HG03135 (cell line): ENCODE data around the gene CSTA.
A peak's percentile ranks its signal among the peaks of the same experiment; 100 is the strongest.

ENCODE experiments used
- ATAC-seq: cut with Tn5 transposase; IDR thresholded peaks from one replicate; pipeline ENCODE4 v1.9.1; 2021; ENCODE audit warnings: mild to moderate bottlenecking, moderate library complexity; ENCODE audit not compliant: unreplicated experiment

CSTA gene, protein sequence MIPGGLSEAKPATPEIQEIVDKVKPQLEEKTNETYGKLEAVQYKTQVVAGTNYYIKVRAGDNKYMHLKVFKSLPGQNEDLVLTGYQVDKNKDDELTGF

DNA sequence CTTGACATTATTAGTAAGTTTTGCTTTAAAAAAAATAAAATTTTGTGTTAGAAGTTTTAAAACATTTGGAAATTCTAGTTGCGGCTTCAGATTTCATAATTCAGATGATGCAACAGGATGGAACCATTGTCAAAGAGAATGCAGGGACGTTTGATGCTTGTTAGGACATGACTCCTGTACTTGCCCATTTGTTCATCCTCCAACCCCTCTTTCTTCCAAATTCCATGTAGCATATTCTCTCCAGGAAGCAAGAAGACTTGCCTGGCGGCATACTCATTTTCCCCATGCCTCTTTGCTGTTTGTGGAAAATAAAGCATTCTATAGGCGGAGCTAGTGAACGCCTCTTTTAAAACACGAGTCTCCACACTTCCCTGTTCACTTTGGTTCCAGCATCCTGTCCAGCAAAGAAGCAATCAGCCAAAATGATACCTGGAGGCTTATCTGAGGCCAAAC is at the start of gene CSTA:
TSS of gene CSTA (plus strand) at position 378 of the 453 bp plus-strand sequence. CDS start at position 423, 45 bp downstream.
- no peak for ATAC-seq

- no peak for ATAC-seq
Measured at GRCh38 chr3:122281891-122282290, 43.2 kb upstream of the CSTA start.

GRCh38 chr3:122283796-122284445 is 41.1 kb upstream of the CSTA start:
- ATAC-seq: no peak

GRCh38 chr3:122284486-122284885 is 40.6 kb upstream of the CSTA start:
- ATAC-seq: no peak

DNA sequence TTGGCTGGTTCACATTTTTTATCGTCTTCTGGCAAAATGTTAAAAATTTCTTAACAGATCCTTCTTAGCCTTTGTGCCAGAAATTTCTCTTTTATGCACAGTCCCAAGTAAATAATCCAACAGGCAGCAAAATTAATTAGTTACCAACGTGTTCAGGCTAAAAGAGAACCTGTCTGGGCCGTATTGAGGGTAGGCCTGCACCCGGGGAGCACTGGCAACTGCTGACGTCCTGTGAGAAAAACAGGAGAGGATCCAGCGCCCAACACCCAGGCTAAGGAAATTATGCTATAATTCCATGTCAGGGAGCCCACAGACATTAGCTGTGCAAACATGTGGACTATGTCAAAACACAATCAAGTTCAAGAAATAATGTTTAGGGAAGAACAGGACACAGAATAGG is 30.7 kb upstream of the CSTA start:
- ATAC-seq: no peak

DNA sequence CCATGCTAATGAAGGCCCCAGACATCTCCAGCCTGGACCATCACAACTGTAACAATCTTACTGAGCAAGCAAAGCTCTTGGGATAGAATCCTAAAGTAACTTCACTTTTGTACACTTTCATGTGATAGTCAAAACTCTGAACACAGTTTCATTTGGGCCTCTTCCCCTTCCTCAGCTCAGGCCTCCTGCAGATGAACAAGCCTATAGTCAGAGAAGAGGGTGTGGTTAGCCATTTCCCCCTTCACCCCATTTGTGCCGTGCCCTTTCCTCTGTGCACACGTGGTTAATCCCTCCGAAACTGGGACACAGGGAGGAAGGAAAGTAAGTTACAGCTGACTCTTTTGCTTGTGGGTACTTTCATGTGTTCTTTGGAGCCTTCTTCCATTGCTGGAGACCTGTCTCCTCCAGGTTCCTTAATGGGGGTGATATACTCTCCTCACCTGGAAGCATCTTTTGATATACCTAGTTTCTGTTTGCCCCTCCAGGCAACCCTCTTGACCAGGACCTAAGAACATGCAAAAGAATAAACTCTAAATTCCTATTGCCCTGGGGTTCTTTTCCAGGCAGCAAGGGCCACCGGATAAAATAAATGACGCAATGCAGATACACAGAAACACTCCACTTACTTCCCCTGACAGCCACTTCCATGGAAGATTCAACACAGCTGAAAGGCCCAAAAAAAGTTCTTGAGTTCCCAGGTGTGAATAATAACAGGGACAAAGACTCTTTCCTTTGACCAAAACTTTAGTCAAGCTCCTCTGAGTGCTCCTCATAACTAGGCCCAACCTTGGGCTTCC is 29.6 kb upstream of the CSTA start:
- ATAC-seq: no peak

- peak; percentile 68 for ATAC-seq
Measured at GRCh38 chr3:122298239-122298638, 26.8 kb upstream of the CSTA start.

GRCh38 chr3:122299215-122299614 is 25.8 kb upstream of the CSTA start:
- ATAC-seq: no peak

- no peak for ATAC-seq
Measured at GRCh38 chr3:122299872-122300460, 25.1 kb upstream of the CSTA start.

DNA sequence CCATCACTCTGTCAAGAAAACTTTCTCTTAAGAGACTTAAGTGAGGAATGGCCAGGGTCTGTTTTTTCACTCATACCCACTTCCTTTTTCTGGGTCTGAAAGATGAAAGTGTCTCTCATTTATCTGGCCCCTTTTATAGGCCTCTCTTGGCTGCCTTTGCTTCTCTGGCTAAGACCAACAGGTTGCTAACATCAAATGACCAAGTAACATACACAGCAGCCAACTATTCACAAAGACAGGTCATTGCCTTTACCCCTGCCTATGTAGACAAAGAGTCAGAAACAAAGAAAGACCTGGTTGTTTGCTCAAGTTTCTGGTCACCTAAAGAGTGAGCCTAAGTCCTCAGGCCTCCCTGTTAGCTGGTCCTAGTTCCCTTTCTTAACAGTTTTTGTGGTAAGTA is 24.0 kb upstream of the CSTA start:
- ATAC-seq: peak; percentile 60

DNA sequence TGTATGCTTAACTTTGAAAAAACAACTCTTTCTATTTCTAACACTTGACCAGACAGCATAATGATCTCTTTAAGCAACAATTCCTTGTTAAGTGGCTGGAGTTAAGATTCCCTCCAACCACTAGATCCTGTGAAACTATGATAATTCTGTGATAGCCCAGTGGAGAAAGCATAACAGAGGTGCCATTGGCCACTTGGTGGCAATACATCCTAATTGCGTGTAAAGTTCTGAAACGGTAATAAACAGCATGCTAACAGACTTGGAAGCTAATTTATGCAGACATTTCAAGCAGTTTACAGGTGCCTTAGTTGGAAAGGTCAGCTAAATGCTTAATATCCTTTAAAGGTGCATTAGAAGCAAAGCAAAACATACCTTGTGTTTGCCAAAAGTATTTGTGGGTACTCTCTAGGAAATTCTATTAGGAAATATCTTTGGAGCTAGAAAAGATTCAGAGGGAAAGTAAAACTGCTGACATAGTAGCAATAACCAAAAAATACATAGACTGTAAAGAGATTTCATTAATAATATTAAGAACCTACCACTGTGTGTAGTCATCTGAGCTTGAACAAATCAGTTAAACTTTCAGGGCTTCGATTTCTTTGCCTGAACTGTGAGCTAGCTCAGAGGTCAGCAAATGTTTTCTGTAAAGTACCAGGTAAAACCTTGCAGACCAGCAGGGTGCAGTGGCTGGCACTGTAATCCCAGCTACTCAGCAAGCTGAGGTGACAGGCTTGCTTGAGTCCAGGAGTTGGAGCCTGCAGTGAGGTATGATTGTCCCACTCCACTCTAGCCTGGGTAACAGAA is 19.0 kb upstream of the CSTA start:
- ATAC-seq: no peak

GRCh38 chr3:122306622-122306953 is 18.5 kb upstream of the CSTA start:
- ATAC-seq: no peak

GRCh38 chr3:122307094-122307687 is 17.9 kb upstream of the CSTA start:
- no peak for ATAC-seq

GRCh38 chr3:122307976-122308375 is 17.1 kb upstream of the CSTA start:
- ATAC-seq: no peak

DNA sequence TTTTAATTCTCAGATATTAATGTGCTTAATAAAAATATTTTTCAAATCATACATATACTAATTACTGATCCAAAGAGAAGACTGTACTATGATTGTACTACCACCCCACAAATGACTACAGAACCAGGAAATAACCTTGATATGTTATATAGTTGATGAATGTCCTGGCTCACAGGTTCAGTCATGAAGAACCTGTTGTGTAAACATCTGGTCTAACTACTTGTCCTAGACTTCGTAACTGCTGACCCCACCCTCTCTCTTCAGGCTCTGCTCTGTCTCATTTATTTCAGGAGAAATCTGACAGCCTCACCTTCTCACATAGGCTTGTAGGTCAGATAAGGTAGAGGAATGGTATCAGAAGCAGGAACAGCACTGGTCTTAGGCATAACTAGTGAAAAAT is 14.7 kb upstream of the CSTA start:
- no peak for ATAC-seq

DNA sequence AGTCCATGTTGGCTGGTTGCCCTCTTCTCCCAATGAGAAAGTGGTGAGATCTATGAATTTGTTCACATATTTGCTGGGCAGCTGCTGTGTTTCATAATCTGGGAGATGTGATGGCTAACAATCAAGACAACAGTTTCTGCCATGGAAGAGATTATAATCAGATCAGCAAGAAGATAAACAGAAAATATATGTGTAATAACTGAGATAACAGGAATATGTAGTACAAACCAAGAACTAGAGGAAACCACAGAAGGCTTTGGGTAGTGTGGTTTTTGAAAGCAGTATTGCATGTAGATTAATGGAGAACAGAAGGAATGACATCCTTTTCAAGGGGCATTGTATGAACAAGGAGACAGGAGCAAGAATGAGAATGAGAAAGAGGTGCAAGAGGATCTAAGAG is 12.2 kb upstream of the CSTA start:
- ATAC-seq: no peak

DNA sequence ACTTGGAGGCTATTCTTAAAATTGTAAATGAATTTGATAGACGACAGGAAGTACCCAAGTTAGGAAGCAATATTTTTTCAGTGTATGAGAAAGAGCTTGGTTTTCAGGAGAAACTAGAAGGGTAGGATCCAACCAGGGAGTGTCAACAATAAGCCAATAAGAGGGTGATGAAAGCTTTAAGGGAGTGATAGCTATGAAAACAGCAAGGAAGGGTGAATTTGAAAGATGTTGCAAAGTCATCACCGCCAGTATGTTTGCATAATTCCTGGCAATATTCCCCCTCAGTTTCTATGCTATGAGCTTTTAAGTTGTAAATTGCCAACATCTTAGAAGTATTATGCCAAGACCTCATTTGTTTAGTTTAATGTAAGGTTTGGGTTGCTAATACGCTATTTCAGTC is 11.8 kb upstream of the CSTA start:
- no peak for ATAC-seq

DNA sequence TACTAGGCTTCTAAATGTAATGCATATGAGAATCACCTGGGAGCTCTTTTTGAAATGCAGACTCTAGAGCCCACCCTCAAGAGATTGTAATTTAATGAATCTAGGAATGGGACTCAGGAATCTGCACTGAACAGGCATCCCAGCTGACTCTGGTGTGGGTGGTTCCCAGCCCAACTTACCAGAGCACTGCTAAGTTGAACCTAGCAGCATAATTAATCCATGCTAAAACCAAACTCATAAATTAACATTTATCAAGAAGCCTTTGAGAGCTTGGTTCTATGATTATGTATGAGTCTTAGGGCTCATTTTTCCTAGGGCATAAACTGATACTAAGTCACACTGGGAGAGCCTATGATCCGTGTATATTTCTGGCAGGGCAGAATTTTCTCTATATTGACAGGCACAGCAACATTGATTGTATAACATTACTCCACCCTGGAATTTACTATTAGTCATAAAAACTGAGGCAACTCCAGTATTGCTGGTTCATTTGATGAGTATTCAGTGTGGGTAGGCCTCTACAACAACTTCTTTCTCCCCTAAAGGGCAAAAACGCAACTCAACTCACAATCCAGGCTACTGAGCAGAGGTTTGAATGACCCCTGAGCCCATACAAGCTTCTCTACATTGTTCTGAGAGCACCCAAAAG is 10.7 kb upstream of the CSTA start:
- no peak for ATAC-seq

- no peak for ATAC-seq
Measured at GRCh38 chr3:122315619-122316018, 9.4 kb upstream of the CSTA start.

GRCh38 chr3:122316368-122316767 is 8.7 kb upstream of the CSTA start:
- ATAC-seq: no peak
